Right lobe of liver (tissue), 4 donors: ENCODE results near the gene MMP25.
"Not testable (repeated sequence)": the region's sequence is repeated elsewhere in the genome, so short reads cannot be mapped to it uniquely, and the experiment has no call there.

Experiments
- POLR2A ChIP-seq: fragments of 450-650 bp; IDR thresholded peaks from one replicate; pipeline ENCODE4 v1.6.1; 2017; ENCODE audit warnings: antibody characterized with exemption, mild to moderate bottlenecking
- TF ChIP-seq, protein P1 (sequence below), 4 donors: fragments of 200-600 bp in 3 of 4; fragments of 450-650 bp in 1 of 4; IDR thresholded peaks; one replicate each; pipeline versions ENCODE4 v1.5.1 to v1.8.0; 2016 to 2022; ENCODE audit warnings: antibody characterized with exemption in 4 of 4, mild to moderate bottlenecking in 2 of 4
- donor health status: DM: no; HTN: no; CAD: no.
- donor health status: DM: no; HTN: no; CAD: no.
- donor health status: DM: no; HTN: yes; CAD: no.

DNA sequence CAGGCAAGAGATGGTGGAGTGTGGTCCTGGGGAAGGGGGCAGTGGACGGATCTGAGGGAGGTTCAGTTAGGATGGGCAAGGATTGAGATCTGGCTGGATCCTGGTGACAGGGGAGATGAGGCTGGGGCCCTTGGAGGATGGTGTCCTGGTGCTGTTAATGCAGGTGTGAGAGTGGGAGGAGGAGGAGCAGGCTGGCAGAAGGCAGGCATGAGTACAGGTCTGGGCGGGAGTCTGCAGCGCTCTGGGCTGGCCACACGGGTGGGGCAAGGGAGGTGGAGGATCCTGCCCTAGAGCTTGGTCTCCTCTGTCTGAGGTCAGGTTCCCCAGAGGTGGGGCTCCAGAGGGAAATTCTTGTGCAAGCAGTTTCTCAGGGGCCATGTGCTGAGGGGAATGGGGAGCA lies 25.8 kb downstream of the MMP25 start:
- TF ChIP-seq, protein P1, sequence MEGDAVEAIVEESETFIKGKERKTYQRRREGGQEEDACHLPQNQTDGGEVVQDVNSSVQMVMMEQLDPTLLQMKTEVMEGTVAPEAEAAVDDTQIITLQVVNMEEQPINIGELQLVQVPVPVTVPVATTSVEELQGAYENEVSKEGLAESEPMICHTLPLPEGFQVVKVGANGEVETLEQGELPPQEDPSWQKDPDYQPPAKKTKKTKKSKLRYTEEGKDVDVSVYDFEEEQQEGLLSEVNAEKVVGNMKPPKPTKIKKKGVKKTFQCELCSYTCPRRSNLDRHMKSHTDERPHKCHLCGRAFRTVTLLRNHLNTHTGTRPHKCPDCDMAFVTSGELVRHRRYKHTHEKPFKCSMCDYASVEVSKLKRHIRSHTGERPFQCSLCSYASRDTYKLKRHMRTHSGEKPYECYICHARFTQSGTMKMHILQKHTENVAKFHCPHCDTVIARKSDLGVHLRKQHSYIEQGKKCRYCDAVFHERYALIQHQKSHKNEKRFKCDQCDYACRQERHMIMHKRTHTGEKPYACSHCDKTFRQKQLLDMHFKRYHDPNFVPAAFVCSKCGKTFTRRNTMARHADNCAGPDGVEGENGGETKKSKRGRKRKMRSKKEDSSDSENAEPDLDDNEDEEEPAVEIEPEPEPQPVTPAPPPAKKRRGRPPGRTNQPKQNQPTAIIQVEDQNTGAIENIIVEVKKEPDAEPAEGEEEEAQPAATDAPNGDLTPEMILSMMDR (IDR thresholded peaks at IDR 0.05): not testable (repeated sequence)
- TF ChIP-seq POLR2A: not testable (repeated sequence)
